ENCODE results near the gene EVC2. TPM values are rescaled to one million over a fixed set of nuclear protein-coding genes. Genes with fewer than 3 reads are reported as not detected.

The EVC2 gene
- total RNA-seq, 1 donor from 2014 or later, result 1.1 TPM

GRCh38 chr4:5742388-5742787 lies 34.0 kb upstream of the EVC2 start:
- intact Hi-C loops (cut with micrococcal nuclease), result no loop called here

GRCh38 chr4:5738061-5738460 lies 29.7 kb upstream of the EVC2 start:
- H3K4me1 Mint-ChIP-seq, result no peaks in the 10 kb centered on the region
- intact Hi-C loops (cut with micrococcal nuclease), result no loop called here
- TF ChIP-seq, protein P1, sequence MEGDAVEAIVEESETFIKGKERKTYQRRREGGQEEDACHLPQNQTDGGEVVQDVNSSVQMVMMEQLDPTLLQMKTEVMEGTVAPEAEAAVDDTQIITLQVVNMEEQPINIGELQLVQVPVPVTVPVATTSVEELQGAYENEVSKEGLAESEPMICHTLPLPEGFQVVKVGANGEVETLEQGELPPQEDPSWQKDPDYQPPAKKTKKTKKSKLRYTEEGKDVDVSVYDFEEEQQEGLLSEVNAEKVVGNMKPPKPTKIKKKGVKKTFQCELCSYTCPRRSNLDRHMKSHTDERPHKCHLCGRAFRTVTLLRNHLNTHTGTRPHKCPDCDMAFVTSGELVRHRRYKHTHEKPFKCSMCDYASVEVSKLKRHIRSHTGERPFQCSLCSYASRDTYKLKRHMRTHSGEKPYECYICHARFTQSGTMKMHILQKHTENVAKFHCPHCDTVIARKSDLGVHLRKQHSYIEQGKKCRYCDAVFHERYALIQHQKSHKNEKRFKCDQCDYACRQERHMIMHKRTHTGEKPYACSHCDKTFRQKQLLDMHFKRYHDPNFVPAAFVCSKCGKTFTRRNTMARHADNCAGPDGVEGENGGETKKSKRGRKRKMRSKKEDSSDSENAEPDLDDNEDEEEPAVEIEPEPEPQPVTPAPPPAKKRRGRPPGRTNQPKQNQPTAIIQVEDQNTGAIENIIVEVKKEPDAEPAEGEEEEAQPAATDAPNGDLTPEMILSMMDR (IDR thresholded peaks at IDR 0.05), result no peak
- H3K36me3 Mint-ChIP-seq (ENCODE audit: low read depth), result no peaks in the 10 kb centered on the region
- no peak overlapping the region for H3K4me3 Mint-ChIP-seq
- no peaks in the 10 kb centered on the region for H3K9me3 Mint-ChIP-seq
- POLR2A ChIA-PET, result no interaction called here
- ATAC-seq (ENCODE audit: low read depth) (no peak), DNase-seq (no peak)
- no peaks in the 10 kb centered on the region for H3K27me3 Mint-ChIP-seq
- no peak overlapping the region for H3K27ac Mint-ChIP-seq
- CTCF ChIA-PET, result no interaction called here

More at GRCh38 chr4:5742388-5742787, 34.0 kb upstream of the EVC2 start:
- Mint-ChIP-seq H3K27ac (no peak overlapping the region), H3K4me3 (no peak overlapping the region), H3K9me3 (no peaks in the 10 kb centered on the region), H3K27me3 (no peaks in the 10 kb centered on the region), H3K4me1 (no peaks in the 10 kb centered on the region), H3K36me3 (ENCODE audit: low read depth) (no peaks in the 10 kb centered on the region)
- TF ChIP-seq, protein P1 (IDR thresholded peaks at IDR 0.05), result no peak
- ChIA-PET CTCF (no interaction called here), POLR2A (no interaction called here)
- ATAC-seq (ENCODE audit: low read depth) (no peak), DNase-seq (no peak)

GRCh38 chr4:5735463-5735862 lies 27.1 kb upstream of the EVC2 start:
- no peak for ATAC-seq (ENCODE audit: low read depth)
- no peaks in the 10 kb centered on the region for H3K9me3 Mint-ChIP-seq
- H3K36me3 Mint-ChIP-seq (ENCODE audit: low read depth), result no peaks in the 10 kb centered on the region
- H3K4me3 Mint-ChIP-seq, result no peak overlapping the region
- intact Hi-C loops (cut with micrococcal nuclease), result no loop called here
- POLR2A ChIA-PET, result no interaction called here
- H3K4me1 Mint-ChIP-seq, result no peaks in the 10 kb centered on the region
- CTCF ChIA-PET, result no interaction called here
- TF ChIP-seq, protein P1 (IDR thresholded peaks at IDR 0.05), result no peak
- H3K27ac Mint-ChIP-seq, result no peak overlapping the region
- no peaks in the 10 kb centered on the region for H3K27me3 Mint-ChIP-seq
- DNase-seq, result no peak

DNA sequence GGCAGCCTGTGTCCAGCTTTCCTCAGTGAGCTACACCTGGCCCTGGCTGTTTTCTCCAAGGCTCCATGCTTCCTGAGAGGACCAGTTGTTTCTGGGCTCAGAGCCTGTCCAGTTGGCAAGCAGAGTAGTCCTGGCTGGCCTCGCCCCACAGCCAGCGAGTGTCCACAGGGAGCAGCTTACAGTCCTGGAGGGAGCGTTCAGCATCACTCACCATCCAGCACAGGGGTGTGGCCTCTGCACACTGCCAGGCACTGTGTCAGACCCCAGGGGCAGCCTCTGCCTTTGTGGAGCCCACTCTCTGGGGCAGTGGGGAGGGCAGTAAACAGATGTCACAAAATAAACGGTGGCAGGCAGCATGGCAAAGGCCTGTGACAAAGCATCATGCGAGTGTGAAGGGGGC lies 26.5 kb upstream of the EVC2 start:
- no peaks in the 10 kb centered on the region for H3K4me1 Mint-ChIP-seq
- TF ChIP-seq, protein P1 (IDR thresholded peaks at IDR 0.05), result no peak
- ATAC-seq (ENCODE audit: low read depth), result no peak
- no peak overlapping the region for H3K27ac Mint-ChIP-seq
- no peak for DNase-seq
- POLR2A ChIA-PET, result no interaction called here
- no peaks in the 10 kb centered on the region for H3K27me3 Mint-ChIP-seq
- intact Hi-C loops (cut with micrococcal nuclease), result no loop called here
- H3K36me3 Mint-ChIP-seq (ENCODE audit: low read depth), result no peaks in the 10 kb centered on the region
- no peaks in the 10 kb centered on the region for H3K9me3 Mint-ChIP-seq
- no peak overlapping the region for H3K4me3 Mint-ChIP-seq
- CTCF ChIA-PET, result no interaction called here

GRCh38 chr4:5732158-5732557 lies 23.8 kb upstream of the EVC2 start:
- no peak overlapping the region for H3K27ac Mint-ChIP-seq
- CTCF ChIA-PET, result no interaction called here
- no peaks in the 10 kb centered on the region for H3K4me1 Mint-ChIP-seq
- POLR2A ChIA-PET, result no interaction called here
- no peak for ATAC-seq (ENCODE audit: low read depth)
- no peaks in the 10 kb centered on the region for H3K9me3 Mint-ChIP-seq
- no peak overlapping the region for H3K4me3 Mint-ChIP-seq
- DNase-seq, result no peak
- H3K36me3 Mint-ChIP-seq (ENCODE audit: low read depth), result no peaks in the 10 kb centered on the region
- no peaks in the 10 kb centered on the region for H3K27me3 Mint-ChIP-seq
- intact Hi-C loops (cut with micrococcal nuclease), result no loop called here
- TF ChIP-seq, protein P1 (IDR thresholded peaks at IDR 0.05), result no peak

All from activated B cell treated with CpG ODN at 0.5 μM for 24 hours (primary cell).